HEK293 (cell line): ENCODE measurements around the gene PSMD13.

Experiments used
- CTCF ChIA-PET: fragments of 350-600 bp; formaldehyde crosslinking; extraction: SDS; loops from one replicate; lab custom pipeline; 2021; ENCODE audit warnings: antibody characterized with exemption; lab: Yijun Ruan, JAX
- POLR2A ChIA-PET: fragments of 300-600 bp; formaldehyde crosslinking; extraction: SDS; loops from one replicate; lab custom pipeline; 2020; ENCODE audit warnings: antibody characterized with exemption, inconsistent platforms; lab: Yijun Ruan, JAX
- H3K27ac ChIP-seq: fragments of 200-500 bp; sonication (Bioruptor generic); 2 replicates; pipeline ENCODE4 v1.5.1; 2014; ENCODE audit warnings: low read depth, low read length, control low read depth, inconsistent platforms; ENCODE audit errors: extremely low read depth
- H3K36me3 ChIP-seq, 2 experiments: fragments of 200-500 bp in 1 of 2; sonication (Bioruptor generic) in 1 of 2; 1 replicate in 1 of 2; 2 replicates in 1 of 2; pipeline ENCODE4 v1.5.1; 2014 to 2017; ENCODE audit warnings: inconsistent platforms in 2 of 2, low read length in 2 of 2; ENCODE audit not compliant: control insufficient read depth in 2 of 2, insufficient read depth in 1 of 2
- H3K4me1 ChIP-seq: fragments of 200-500 bp; sonication (Bioruptor generic); 2 replicates; pipeline ENCODE4 v1.5.1; 2014; ENCODE audit warnings: mild to moderate bottlenecking, low read length, inconsistent platforms; ENCODE audit not compliant: control insufficient read depth, insufficient read depth
- H3K4me3 ChIP-seq: 2 replicates; pipeline ENCODE4 v1.5.1; 2011; ENCODE audit warnings: low read depth, mild to moderate bottlenecking, control low read depth, low read length, moderate library complexity
- H3K9me3 ChIP-seq: fragments of 200-500 bp; sonication (Bioruptor generic); 2 replicates; pipeline ENCODE4 v1.5.1; 2014; ENCODE audit warnings: low read depth, low read length, inconsistent platforms; ENCODE audit not compliant: control insufficient read depth, insufficient read depth
- CTCF ChIP-seq: fragments of 450-650 bp; formaldehyde crosslinking; IDR thresholded peaks from 2 replicates; pipeline ENCODE4 v1.5.1; 2016; ENCODE audit warnings: missing biosample characterization, missing genetic modification characterization
- EGR2 ChIP-seq: fragments of 450-650 bp; formaldehyde crosslinking; IDR thresholded peaks from 2 replicates; pipeline ENCODE4 v1.5.1; 2016; ENCODE audit warnings: low read depth, missing biosample characterization, missing genetic modification characterization
- FEZF1 ChIP-seq: fragments of 450-650 bp; formaldehyde crosslinking; IDR thresholded peaks from 2 replicates; pipeline ENCODE4 v1.5.1; 2016; ENCODE audit warnings: missing biosample characterization, missing genetic modification characterization
- GFI1B ChIP-seq: fragments of 450-650 bp; formaldehyde crosslinking; IDR thresholded peaks from 2 replicates; pipeline ENCODE4 v1.5.1; 2016; ENCODE audit warnings: missing biosample characterization, missing genetic modification characterization
- HIC1 ChIP-seq: fragments of 450-650 bp; formaldehyde crosslinking; IDR thresholded peaks from 2 replicates; pipeline ENCODE4 v1.5.1; 2016; ENCODE audit warnings: missing biosample characterization, missing genetic modification characterization
- KLF10 ChIP-seq: fragments of 450-650 bp; IDR thresholded peaks from 2 replicates; pipeline ENCODE4 v1.5.1; 2018; ENCODE audit warnings: missing biosample characterization, mild to moderate bottlenecking, missing genetic modification characterization
- KLF16 ChIP-seq: fragments of 450-650 bp; formaldehyde crosslinking; IDR thresholded peaks from 2 replicates; pipeline ENCODE4 v1.5.1; 2017; ENCODE audit warnings: missing biosample characterization, missing genetic modification characterization
- MZF1 ChIP-seq: fragments of 450-650 bp; formaldehyde crosslinking; IDR thresholded peaks from 2 replicates; pipeline ENCODE4 v1.5.1; 2017; ENCODE audit warnings: missing biosample characterization, missing genetic modification characterization, borderline replicate concordance
- OVOL3 ChIP-seq: fragments of 450-650 bp; formaldehyde crosslinking; IDR thresholded peaks from 2 replicates; pipeline ENCODE4 v1.5.1; 2016; ENCODE audit warnings: missing biosample characterization, missing genetic modification characterization
- ZBTB6 ChIP-seq: fragments of 450-650 bp; formaldehyde crosslinking; IDR thresholded peaks from 2 replicates; pipeline ENCODE4 v1.5.1; 2017; ENCODE audit warnings: missing biosample characterization, missing genetic modification characterization
- ZFP3 ChIP-seq: fragments of 450-650 bp; formaldehyde crosslinking; IDR thresholded peaks from 2 replicates; pipeline ENCODE4 v1.5.1; 2016; ENCODE audit warnings: low read depth, missing biosample characterization, missing genetic modification characterization
- ZNF311 ChIP-seq: fragments of 450-650 bp; formaldehyde crosslinking; IDR thresholded peaks from 2 replicates; pipeline ENCODE4 v1.5.1; 2017; ENCODE audit warnings: missing biosample characterization, missing genetic modification characterization, borderline replicate concordance
- ZNF37A ChIP-seq: fragments of 450-650 bp; IDR thresholded peaks from 2 replicates; pipeline ENCODE4 v1.5.1; 2018; ENCODE audit warnings: missing biosample characterization, missing genetic modification characterization
- ZNF626 ChIP-seq: fragments of 450-650 bp; sonication (Bioruptor Pico); formaldehyde crosslinking; IDR thresholded peaks from 2 replicates; pipeline ENCODE4 v1.5.1; 2018; ENCODE audit warnings: missing biosample characterization, missing genetic modification characterization, inconsistent platforms
- ZNF670 ChIP-seq: fragments of 450-650 bp; formaldehyde crosslinking; IDR thresholded peaks from 2 replicates; pipeline ENCODE4 v1.5.1; 2016; ENCODE audit warnings: missing biosample characterization, missing genetic modification characterization, low read depth
- ZNF843 ChIP-seq: fragments of 450-650 bp; formaldehyde crosslinking; IDR thresholded peaks from 2 replicates; pipeline ENCODE4 v1.5.1; 2016; ENCODE audit warnings: missing biosample characterization, missing genetic modification characterization
- ZSCAN18 ChIP-seq: fragments of 450-650 bp; formaldehyde crosslinking; IDR thresholded peaks from 2 replicates; pipeline ENCODE4 v1.5.1; 2016; ENCODE audit warnings: missing biosample characterization, missing genetic modification characterization
- ZSCAN4 ChIP-seq: fragments of 450-650 bp; formaldehyde crosslinking; IDR thresholded peaks from 2 replicates; pipeline ENCODE4 v1.5.1; 2017; ENCODE audit warnings: missing biosample characterization, missing genetic modification characterization

PSMD13 gene

GRCh38 chr11:272195-272930 is 35.6 kb downstream of the PSMD13 start (continued):
- TF ChIP-seq CTCF (tag by site-specific recombination) (no peak), ZBTB6 (tag by site-specific recombination) (no peak), FEZF1 (no peak), EGR2 (no peak), ZNF626 (tag by site-specific recombination) (no peak), ZNF843 (tag by site-specific recombination) (no peak), ZSCAN4 (tag by site-specific recombination) (no peak)
- TF ChIP-seq, all 188 proteins: peak for 0

- POLR2A ChIA-PET, result no interaction called here
- no peak overlapping the region for H3K27ac ChIP-seq
- no peaks in the 10 kb centered on the region for H3K9me3 ChIP-seq
- CTCF ChIA-PET, result no interaction called here
- no peak overlapping the region for H3K4me3 ChIP-seq
- TF ChIP-seq ZNF311 (tag by site-specific recombination) (no peak), ZNF670 (tag by site-specific recombination) (no peak), MZF1 (tag by site-specific recombination) (no peak), GFI1B (tag by site-specific recombination) (no peak), ZFP3 (no peak), HIC1 (tag by site-specific recombination) (no peak), KLF10 (tag by site-specific recombination) (no peak), ZSCAN18 (tag by site-specific recombination) (no peak), KLF16 (no peak), OVOL3 (tag by site-specific recombination) (no peak), ZNF37A (tag by site-specific recombination) (no peak)
- H3K4me1 ChIP-seq, result no peaks in the 10 kb centered on the region
- no peaks in the 10 kb centered on the region for H3K36me3 ChIP-seq
Measured at GRCh38 chr11:272931-273198, 36.1 kb downstream of the PSMD13 start.
